Raji (cell line): Measurements from ENCODE around the gene GPATCH2.

ENCODE experiments used
- POLR2A ChIP-seq: IDR thresholded peaks from 2 replicates; pipeline ENCODE4 v1.6.1; 2011; ENCODE audit warnings: low read depth, low read length, control low read depth; ENCODE audit not compliant: insufficient read depth

GPATCH2 gene

DNA sequence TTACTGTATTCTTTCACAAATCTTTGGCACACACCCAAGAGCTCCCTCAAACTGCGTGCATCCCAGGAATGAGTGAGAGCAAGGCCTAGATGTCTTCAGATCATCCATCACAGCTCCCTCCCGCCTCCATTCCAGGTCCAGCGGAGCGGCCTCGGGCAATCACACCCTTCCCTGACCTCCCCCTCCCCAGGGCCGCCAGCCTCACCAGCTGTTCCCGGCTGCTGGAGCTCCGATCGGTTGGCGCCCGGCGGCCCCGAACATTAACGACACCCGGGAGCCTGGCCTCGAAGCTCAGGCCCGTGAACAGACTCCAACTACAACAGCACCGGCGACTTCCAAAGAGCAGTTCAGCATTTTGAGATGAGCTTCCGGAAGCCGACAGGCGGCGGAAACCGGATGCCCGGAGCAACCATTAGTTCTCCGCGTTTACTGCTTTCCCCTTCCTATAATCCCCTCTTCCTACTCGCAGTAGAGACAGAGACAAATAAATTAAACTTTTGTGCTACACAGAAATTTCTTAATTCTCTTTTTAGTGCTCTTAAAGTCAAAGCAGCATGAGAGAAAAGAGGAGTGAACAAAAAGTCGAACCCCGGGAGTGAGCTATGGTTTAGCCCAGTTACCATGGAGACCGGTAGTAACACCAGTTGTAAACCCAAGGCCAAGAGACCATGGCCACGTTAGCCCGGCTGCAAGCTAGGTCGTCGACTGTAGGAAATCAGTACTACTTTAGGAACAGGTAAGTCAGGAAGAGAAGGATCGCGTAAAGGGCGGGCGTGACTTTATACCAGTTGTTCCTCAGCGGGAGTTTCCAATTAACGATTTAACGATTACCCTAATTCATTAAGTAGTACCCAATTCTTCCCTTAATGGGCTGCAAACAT lies at the start of gene GPATCH2, which contains the start of gene SPATA17:
TSS of gene GPATCH2 (minus strand) at position 380 of the 881 bp plus-strand sequence. CDS start at position 261, 119 bp downstream.
TSS of gene SPATA17 (plus strand) at position 634 of the 881 bp plus-strand sequence. CDS start at position 669, 35 bp downstream.
- TF ChIP-seq POLR2A: peak; percentile 72

DNA sequence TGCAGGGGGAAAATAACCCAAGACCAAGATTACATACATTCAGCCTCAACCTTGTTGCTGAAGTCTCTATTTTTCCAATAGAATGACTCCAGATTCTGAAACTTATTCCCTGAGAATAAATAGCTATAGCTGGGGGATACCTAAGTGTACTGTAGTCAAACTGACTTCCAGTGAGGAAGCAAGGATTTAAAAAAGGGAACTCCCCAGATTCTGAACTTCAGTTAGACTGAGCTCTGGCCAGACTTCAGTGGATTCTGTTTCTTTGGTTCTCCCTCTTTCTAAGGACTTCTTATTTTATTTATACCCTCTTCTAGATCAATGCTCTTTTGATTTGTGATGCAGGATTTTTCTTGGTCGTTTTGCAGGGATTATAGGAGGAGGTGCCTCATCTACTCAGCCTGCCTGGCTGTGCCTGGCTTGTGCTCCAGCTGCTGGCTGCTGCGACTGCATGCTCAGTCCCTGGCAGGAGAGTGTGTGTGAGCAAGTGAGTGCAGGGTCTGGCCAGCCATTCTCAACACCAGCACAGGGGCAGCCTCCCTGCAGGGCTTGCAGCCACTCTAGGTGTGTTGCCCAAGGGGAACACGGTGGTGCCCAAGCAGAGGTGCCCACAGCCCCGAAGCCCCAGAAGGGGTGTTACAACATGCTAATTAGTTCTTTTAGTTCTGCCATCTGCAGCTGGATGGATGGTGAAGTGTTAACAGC lies 43.3 kb upstream of the GPATCH2 start:
- TF ChIP-seq POLR2A: no peak

DNA sequence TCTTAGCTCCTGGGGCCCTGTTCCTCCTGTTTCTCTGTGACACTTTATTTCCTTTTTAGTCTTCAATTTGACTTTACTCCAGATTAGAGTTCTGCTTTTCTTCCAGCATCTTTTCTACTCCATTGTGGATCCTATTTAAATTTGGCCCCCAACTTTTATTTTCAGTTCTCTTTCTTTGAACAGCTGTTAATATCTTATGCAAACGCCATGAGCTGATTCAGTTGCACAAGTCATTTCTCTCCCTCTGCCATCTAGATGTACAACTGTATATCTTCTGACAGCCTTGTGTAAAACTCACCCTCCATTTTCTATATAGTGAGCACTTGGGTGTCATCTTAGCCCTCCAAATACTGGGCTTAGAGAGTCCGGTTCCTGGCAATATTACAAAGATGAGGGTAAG lies 42.5 kb upstream of the GPATCH2 start:
- TF ChIP-seq POLR2A: no peak

DNA sequence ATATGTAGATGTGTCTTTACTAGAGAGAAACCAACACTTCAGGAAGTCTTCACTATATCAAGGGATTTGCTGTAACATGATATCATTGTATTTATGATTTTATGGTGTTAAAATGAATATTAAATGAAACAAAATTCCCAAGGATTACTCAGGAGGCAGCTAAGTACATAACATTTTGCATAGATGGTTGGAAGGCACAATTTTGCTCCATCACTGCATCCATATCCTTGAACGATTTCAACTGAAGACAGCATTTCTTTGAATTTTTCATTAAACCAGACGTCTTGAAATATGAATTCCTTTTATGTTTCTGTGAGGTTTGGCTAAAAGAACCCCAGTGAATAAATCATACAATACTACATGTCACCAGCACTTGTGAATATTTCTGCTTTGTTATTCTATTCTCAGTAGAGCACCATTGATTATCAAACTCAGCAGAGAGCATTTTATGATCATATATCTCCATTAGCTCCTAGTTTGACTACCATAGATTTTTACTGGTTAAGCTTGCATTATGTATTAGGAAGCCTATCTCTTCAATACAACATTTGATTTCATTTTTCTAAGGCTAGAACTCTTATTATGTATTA lies 37.6 kb upstream of the GPATCH2 start:
- TF ChIP-seq POLR2A: no peak

DNA sequence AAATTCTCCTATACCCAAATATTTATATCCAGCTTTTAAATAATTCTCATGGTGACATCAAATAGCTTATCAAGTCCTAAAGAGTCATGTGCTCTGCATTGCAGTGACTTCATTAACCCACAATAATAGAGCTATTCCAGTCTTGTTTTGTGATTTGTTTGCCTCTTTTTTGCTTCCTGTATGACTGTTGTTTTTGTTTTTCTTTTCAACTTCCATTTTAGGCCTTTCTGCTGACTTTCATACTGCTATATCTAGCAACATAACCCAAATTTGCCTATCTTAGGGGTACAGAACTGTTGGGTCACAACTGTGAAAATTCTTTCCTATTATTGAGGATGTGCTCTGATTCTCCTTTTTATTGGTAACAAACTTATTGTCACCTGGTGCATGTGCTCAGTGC lies 30.5 kb upstream of the GPATCH2 start:
- TF ChIP-seq POLR2A: no peak

DNA sequence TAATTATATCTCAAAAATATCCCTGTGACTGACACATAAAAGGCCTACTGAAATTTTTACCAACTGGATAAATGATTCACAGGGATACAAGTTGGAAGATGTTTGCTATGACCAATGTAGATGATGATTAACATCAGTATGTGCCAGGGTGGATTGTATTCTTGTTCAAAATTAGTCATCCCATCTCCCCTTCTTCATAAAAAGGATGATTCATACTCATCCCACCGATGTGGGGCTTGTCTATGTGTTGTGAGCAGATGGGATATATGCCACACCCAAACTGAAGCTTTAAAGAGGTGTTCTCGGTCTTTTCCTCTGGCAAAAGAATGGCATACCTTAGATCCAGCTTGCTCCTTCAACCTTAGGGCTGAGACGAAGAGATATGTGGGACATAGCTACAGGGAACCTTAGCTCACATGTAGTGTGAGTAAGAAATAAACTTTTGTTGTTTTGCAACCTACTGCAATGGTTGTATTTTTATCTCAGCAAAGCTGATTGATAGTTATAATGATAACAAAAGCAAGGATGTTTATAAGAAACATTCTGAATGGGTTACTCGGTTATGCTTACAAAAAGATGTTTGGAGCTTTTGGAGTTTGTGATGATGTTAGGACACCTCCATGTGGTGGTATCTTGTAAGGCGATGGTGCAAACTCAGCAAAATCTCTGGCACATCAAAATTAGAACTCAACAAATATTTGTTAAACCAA lies 29.6 kb upstream of the GPATCH2 start:
- no peak for TF ChIP-seq POLR2A

DNA sequence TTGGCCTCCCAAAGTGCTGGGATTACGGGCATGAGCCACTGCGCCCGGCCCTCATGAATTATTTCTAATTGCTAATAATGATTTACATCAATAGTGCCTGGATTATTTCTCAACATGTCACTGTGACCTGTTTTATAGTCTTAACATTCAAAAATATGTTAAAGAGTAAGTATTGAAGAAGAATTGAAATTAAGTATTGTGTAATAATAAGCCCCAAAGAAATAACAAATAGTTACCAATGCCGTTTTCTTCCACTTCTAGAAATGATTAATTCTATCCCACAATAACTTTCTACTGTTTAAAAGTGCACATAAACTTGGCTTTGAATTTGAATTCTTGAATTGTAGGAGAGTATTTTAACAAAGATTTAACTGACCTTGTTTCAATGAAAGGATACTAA lies 19.8 kb upstream of the GPATCH2 start:
- TF ChIP-seq POLR2A: no peak

DNA sequence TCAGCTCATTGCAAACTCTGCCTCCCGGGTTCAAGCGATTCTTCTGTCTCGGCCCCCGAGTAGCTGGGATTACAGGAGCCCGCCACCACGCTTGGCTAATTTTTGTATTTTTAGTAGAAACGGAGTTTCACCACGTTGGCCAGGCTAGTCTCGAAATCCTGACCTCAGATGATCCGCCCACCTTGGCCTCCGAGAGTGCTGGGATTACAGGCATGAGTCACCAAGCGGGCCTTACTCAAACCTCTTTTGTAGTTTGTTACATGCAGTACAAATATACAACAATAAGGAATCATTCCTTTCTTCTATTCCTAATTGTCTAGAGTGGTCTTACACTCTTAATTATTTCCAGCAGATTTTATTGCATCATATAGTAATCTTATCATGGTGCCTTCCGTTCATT lies 16.9 kb upstream of the GPATCH2 start:
- no peak for TF ChIP-seq POLR2A

DNA sequence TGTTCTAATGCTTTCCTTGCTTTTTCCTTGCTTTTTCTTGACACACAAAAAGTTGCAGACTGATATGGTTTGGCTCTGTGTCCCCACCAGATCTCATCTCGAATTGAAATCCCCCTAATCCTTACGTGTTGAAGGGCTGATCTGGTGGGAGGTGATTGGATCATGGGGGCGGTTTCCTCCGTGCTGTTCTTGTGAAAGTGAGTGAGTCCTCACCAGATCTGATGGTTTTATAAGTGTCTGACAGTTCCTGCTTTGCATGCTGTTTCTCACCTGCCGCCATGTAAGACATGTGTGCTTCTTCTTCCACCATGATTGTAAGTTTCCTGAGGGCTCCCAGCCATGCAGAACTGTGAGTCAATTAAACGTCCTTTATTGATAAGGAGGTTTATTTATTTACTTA lies 11.6 kb upstream of the GPATCH2 start:
- no peak for TF ChIP-seq POLR2A

DNA sequence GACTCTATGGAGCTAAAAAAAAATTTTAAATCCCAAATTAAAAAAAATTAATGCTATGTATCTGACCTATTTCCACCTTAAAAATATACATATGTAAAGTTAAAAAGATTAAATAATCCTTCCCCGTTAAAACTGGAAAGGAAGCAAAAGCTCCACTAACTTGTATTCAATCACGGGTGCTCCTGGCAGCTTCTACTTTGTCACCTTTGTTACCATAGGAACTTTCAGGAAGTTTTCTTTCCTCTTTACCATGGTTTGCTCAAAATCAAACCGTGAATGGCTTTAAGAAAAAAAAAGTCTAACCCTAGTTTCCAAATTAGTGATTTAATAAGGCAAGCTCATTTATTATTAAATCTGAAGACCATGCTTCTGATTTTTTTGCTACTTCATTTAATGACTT lies 3.5 kb downstream of the GPATCH2 start:
- no peak for TF ChIP-seq POLR2A

DNA sequence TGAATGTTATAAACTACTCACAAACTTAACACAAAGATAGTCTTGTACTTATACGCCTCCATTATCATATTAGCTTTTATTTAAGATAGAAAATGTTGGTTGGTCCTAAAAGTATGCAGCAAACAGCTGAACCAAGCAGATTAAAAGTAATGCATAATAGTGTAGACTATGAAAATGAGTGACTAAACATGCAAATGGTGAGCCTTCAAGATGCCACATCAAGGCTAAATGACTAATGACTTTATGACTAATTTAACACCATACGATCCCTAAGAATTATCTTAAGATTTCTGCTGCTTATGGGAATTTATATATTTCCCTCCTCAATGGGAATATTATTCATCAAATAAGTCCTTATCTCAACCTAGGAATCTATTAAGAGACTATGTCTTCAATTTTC lies 4.6 kb downstream of the GPATCH2 start:
- TF ChIP-seq POLR2A: no peak

DNA sequence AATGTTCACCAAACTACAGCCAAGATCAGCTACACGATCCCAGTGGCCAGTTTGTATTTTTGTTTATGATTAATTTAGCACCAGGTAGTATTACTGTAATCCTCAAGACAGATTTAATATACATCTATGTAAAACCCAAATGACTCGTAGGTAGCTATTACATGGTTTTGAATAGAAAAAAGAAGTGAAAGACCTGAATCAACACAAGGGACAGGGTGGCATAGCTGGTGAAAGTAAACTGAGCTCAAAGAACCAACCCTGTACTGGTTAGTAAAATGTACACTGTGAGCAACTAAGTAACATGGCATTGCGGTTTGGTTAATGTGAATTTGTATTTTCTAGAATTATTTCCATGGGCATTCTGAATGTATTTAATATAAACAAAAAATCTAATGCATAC lies 8.8 kb downstream of the GPATCH2 start:
- no peak for TF ChIP-seq POLR2A

DNA sequence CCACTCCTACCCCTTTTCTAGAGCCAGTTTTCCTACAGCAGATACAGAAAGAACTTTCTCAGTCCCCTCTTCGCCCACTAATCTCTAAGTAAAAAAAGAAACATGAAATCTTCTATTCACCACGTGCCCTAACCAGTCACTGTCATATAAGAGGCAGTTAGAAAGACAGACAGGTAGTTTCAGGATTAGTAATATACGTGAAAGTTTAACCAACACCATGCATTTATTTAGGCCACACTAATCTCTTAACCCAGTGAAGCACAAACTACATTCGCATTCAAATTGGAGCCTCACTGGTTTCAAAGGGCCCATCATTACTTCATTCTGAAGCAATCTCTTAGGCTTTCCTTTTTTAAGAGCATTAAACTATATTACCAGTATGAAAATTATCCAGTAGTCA lies 10.1 kb downstream of the GPATCH2 start:
- TF ChIP-seq POLR2A: no peak

DNA sequence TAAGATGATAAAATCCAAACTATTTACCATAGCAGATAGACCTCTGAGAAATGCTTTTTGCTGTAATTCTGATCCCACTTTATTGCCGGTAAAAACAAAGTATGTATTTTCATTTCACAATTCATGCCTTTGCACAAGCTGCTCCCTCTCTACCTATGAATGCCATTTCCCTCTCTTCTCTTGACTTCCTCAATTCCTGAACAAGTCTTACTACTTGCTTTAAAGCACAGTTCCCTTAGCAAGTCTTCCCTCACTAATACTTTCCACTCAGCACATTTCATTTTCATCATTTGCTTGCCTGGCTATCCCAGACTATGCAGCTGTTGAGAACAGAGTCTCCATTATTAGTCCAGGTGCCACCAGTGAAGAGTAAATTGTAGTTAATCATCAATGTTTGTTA lies 13.8 kb downstream of the GPATCH2 start:
- TF ChIP-seq POLR2A: no peak

DNA sequence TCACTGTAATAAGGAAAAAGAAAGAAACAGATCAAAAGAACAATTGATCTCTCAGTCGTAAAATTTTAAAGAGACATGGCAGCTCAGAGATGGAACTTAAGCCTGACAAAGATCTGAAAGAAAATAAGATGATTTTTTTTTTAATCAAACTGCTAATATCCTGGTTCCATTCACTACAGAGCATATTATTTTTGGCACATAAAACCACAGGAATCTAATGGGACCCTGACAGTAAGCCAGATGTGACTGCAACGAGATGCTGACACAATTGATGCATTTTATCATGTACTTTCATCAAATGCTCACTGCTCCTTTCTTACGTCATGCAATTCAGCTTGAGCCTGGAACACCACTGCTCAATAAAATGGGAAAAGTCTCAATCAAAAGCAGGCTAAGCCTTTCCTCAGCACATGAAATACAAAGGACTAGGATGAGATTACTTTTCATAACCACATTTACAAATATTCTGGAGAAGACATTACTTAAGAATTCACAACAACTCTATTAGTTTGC lies 16.6 kb downstream of the GPATCH2 start:
- no peak for TF ChIP-seq POLR2A
